Measurements from ENCODE around the gene ARID3A.

ARID3A gene

GRCh38 chr19:990119-990571 is 64.3 kb downstream of the ARID3A start:
- DNase-seq (ENCODE audit: low read depth): no peak

- no peak for DNase-seq (ENCODE audit: low read depth)
Observed at GRCh38 chr19:990746-991145, 64.9 kb downstream of the ARID3A start.

- peak; percentile 46 for DNase-seq (ENCODE audit: low read depth)
Observed at GRCh38 chr19:991174-991931, 65.5 kb downstream of the ARID3A start.

GRCh38 chr19:991932-992669 is 66.3 kb downstream of the ARID3A start:
- no peak for DNase-seq (ENCODE audit: low read depth)

- DNase-seq (ENCODE audit: low read depth): no peak
Observed at GRCh38 chr19:992670-993055, 66.8 kb downstream of the ARID3A start.

GRCh38 chr19:993361-993830 is 67.6 kb downstream of the ARID3A start:
- no peak for DNase-seq (ENCODE audit: low read depth)

GRCh38 chr19:993831-994393 is 68.1 kb downstream of the ARID3A start:
- DNase-seq (ENCODE audit: low read depth): no peak

GRCh38 chr19:994516-994915 is 68.7 kb downstream of the ARID3A start:
- DNase-seq (ENCODE audit: low read depth): no peak

- DNase-seq (ENCODE audit: low read depth): no peak
Observed at GRCh38 chr19:995051-995827, 69.4 kb downstream of the ARID3A start.

GRCh38 chr19:996051-996838 is 70.4 kb downstream of the ARID3A start:
- DNase-seq (ENCODE audit: low read depth): no peak

- no peak for DNase-seq (ENCODE audit: low read depth)
Observed at GRCh38 chr19:998064-998463, 72.2 kb downstream of the ARID3A start.

- DNase-seq (ENCODE audit: low read depth): no peak
Observed at GRCh38 chr19:999379-999719, 73.5 kb downstream of the ARID3A start.

GRCh38 chr19:1000095-1000494 is 74.3 kb downstream of the ARID3A start, which contains the start of gene GRIN3B:
GRIN3B (plus strand) TSS chr19:1000419; CDS start chr19:1000438, 19 bp downstream.
- peak; percentile 21 for DNase-seq (ENCODE audit: low read depth)

- no peak for DNase-seq (ENCODE audit: low read depth)
Observed at GRCh38 chr19:1000591-1001537, 75.0 kb downstream of the ARID3A start.

- DNase-seq (ENCODE audit: low read depth): no peak
Observed at GRCh38 chr19:1001538-1002166, 75.8 kb downstream of the ARID3A start.

GRCh38 chr19:1002600-1002999 is 76.8 kb downstream of the ARID3A start:
- no peak for DNase-seq (ENCODE audit: low read depth)

- no peak for DNase-seq (ENCODE audit: low read depth)
Observed at GRCh38 chr19:1003283-1003682, 77.4 kb downstream of the ARID3A start.

GRCh38 chr19:1004204-1004802 is 78.5 kb downstream of the ARID3A start:
- no peak for DNase-seq (ENCODE audit: low read depth)
